ENCODE data around the gene TXNIP. TPM values are rescaled to one million over a fixed set of nuclear protein-coding genes. Genes with fewer than 3 reads are reported as not detected.

Gene TXNIP
- total RNA-seq, 2 donors from 2014 or later = 618 to 736 TPM

- TF ChIP-seq POLR2A (IDR thresholded peaks at IDR 0.05) (no peak), CTCF (IDR thresholded peaks at IDR 0.05) (no peak), POLR2AphosphoS5 (IDR thresholded peaks at IDR 0.05) (no peak)
- no peaks in the 10 kb centered on the region for H3K9me3 ChIP-seq
- H3K27me3 ChIP-seq (replicated peaks; ENCODE audit: insufficient read depth) = no peaks in the 10 kb centered on the region
- WGBS = 6% methylated on average over 12 of the region's 12 CpGs
- H3K36me3 ChIP-seq = no peaks in the 10 kb centered on the region
- DNase-seq (ENCODE audit: low spot score) = no peak
- intact Hi-C loops (cut with DNase I) = loop anchor here (5.0 kb wide), 2 partner anchors 43 to 77 kb away; partner anchors contain the start of gene PEX11B
- peaks cover 2% of the 10 kb centered on the region for H3K4me1 ChIP-seq (replicated peaks)
- peak overlapping the region; percentile 47 to 52 for H3K4me3 ChIP-seq
- peak overlapping the region; percentile 84 for H3K27ac ChIP-seq
Observed at GRCh38 chr1:145959957-145960467, 36.4 kb downstream of the TXNIP start.

- DNase-seq (ENCODE audit: low spot score) = no peak
- intact Hi-C loops (cut with DNase I) = no loop called here
- no peaks in the 10 kb centered on the region for H3K27me3 ChIP-seq (replicated peaks; ENCODE audit: insufficient read depth)
- H3K36me3 ChIP-seq = no peaks in the 10 kb centered on the region
- H3K4me1 ChIP-seq (replicated peaks) = peaks cover 2% of the 10 kb centered on the region
- no peak overlapping the region for H3K4me3 ChIP-seq
- H3K9me3 ChIP-seq = no peaks in the 10 kb centered on the region
- TF ChIP-seq CTCF (IDR thresholded peaks at IDR 0.05) (no peak), POLR2AphosphoS5 (IDR thresholded peaks at IDR 0.05) (no peak), POLR2A (IDR thresholded peaks at IDR 0.05) (no peak)
- peak overlapping the region in 1 of 2 donors; percentile 84 for H3K27ac ChIP-seq
Observed at GRCh38 chr1:145959333-145959732, 37.0 kb downstream of the TXNIP start.

- Histone ChIP-seq H3K27ac (no peak overlapping the region), H3K4me3 (no peak overlapping the region), H3K36me3 (no peaks in the 10 kb centered on the region), H3K27me3 (replicated peaks; ENCODE audit: insufficient read depth) (no peaks in the 10 kb centered on the region), H3K9me3 (no peaks in the 10 kb centered on the region), H3K4me1 (replicated peaks) (peaks cover 5% of the 10 kb centered on the region)
- intact Hi-C loops (cut with DNase I) = no loop called here
- no peak for DNase-seq (ENCODE audit: low spot score)
- TF ChIP-seq POLR2A (IDR thresholded peaks at IDR 0.05) = no peak
- no peak for TF ChIP-seq CTCF (IDR thresholded peaks at IDR 0.05)
- no peak for TF ChIP-seq POLR2AphosphoS5 (IDR thresholded peaks at IDR 0.05)
Observed at GRCh38 chr1:145958734-145959133, 37.6 kb downstream of the TXNIP start.

GRCh38 chr1:145957443-145958319 is 38.7 kb downstream of the TXNIP start, which contains the start of gene LIX1L:
TSS of gene LIX1L (minus strand) at chr1:145958017. CDS start at chr1:145957927, 90 bp downstream.
- no peaks in the 10 kb centered on the region for H3K9me3 ChIP-seq
- peak within 1 kb of the TSS; percentile 55 to 80 for H3K4me3 ChIP-seq
- H3K36me3 ChIP-seq = no peaks in the 10 kb centered on the region
- peak; percentile 97 for DNase-seq (ENCODE audit: low spot score)
- H3K27me3 ChIP-seq (replicated peaks; ENCODE audit: insufficient read depth) = no peaks in the 10 kb centered on the region
- WGBS = under 1% methylated on average over 45 of the region's 60 CpGs
- peak within 1 kb of the TSS; percentile 78 to 97 for H3K27ac ChIP-seq
- intact Hi-C loops (cut with DNase I) = no loop called here
- H3K4me1 ChIP-seq (replicated peaks) = peaks cover 5% of the 10 kb centered on the region
- TF ChIP-seq POLR2A (IDR thresholded peaks at IDR 0.05) = peak; percentile 69
- peak; percentile 97 for TF ChIP-seq POLR2AphosphoS5 (IDR thresholded peaks at IDR 0.05)
- TF ChIP-seq CTCF (IDR thresholded peaks at IDR 0.05) = no peak

All from prostate gland (tissue), 2 donors.